ENCODE results near the gene STX17.

The STX17 gene

DNA sequence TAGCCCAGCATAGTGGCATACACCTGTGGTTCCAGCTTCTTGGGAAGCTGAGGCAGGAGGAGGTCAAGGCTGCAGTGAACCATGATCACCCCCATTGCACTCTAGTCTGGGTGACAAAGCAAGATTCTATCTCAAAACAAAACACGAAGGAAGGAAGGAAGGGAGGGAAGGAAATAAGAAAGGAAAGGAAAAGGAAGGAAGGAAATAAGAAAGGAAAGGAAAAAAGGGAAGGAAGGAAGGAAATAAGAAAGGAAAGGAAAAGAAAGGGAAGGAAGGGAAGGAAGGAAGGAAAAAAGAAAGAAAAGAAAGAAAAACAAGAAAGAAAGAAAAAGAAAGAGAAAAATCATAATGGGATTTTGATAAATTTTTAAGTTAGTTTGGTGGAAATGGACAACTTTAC lies 3.1 kb upstream of the STX17 start:
- Histone ChIP-seq H3K4me1 (ENCODE audit: control insufficient read depth in 2 of 2, insufficient read depth in 2 of 2, low read length in 2 of 2) (peaks cover 10 to 11% of the 10 kb centered on the region in 2 donors), H3K4me3 (ENCODE audit: low read length in 2 of 2) (no peak overlapping the region), H3K27ac (ENCODE audit: low read depth in 2 of 2, low read length in 2 of 2) (no peak overlapping the region), H3K36me3 (ENCODE audit: control insufficient read depth in 2 of 2, insufficient read depth in 2 of 2, low read length in 2 of 2) (no peaks in the 10 kb centered on the region), H3K9me3 (ENCODE audit: control insufficient read depth in 2 of 2, low read length in 2 of 2) (no peaks in the 10 kb centered on the region), H3K9ac (ENCODE audit: low read depth in 1 of 2, low read length in 2 of 2) (no peak overlapping the region), H3K27me3 (ENCODE audit: control insufficient read depth in 2 of 2, insufficient read depth in 2 of 2, low read length in 2 of 2) (no peaks in the 10 kb centered on the region)

- no peaks in the 10 kb centered on the region for H3K9me3 ChIP-seq (ENCODE audit: control insufficient read depth in 2 of 2, low read length in 2 of 2)
- H3K9ac ChIP-seq (ENCODE audit: low read depth in 1 of 2, low read length in 2 of 2): peak overlapping the region; percentile 52 to 86
- peaks cover 11% of the 10 kb centered on the region in 2 donors for H3K4me1 ChIP-seq (ENCODE audit: control insufficient read depth in 2 of 2, insufficient read depth in 2 of 2, low read length in 2 of 2)
- H3K4me3 ChIP-seq (ENCODE audit: low read length in 2 of 2): peak overlapping the region; percentile 80 to 94
- H3K27me3 ChIP-seq (ENCODE audit: control insufficient read depth in 2 of 2, insufficient read depth in 2 of 2, low read length in 2 of 2): no peaks in the 10 kb centered on the region
- no peaks in the 10 kb centered on the region for H3K36me3 ChIP-seq (ENCODE audit: control insufficient read depth in 2 of 2, insufficient read depth in 2 of 2, low read length in 2 of 2)
- peak overlapping the region; percentile 95 for H3K27ac ChIP-seq (ENCODE audit: low read depth in 2 of 2, low read length in 2 of 2)
Observed at GRCh38 chr9:99905833-99906402, 536 bp upstream of the STX17 start.

GRCh38 chr9:99907208-99907532 lies 716 bp downstream of the STX17 start:
- Histone ChIP-seq H3K9me3 (ENCODE audit: control insufficient read depth in 2 of 2, low read length in 2 of 2) (no peaks in the 10 kb centered on the region), H3K9ac (ENCODE audit: low read depth in 1 of 2, low read length in 2 of 2) (peak overlapping the region; percentile 86 to 92), H3K4me3 (ENCODE audit: low read length in 2 of 2) (peak overlapping the region; percentile 80 to 94), H3K27me3 (ENCODE audit: control insufficient read depth in 2 of 2, insufficient read depth in 2 of 2, low read length in 2 of 2) (no peaks in the 10 kb centered on the region), H3K36me3 (ENCODE audit: control insufficient read depth in 2 of 2, insufficient read depth in 2 of 2, low read length in 2 of 2) (no peaks in the 10 kb centered on the region), H3K4me1 (ENCODE audit: control insufficient read depth in 2 of 2, insufficient read depth in 2 of 2, low read length in 2 of 2) (peaks cover 11% of the 10 kb centered on the region in 2 donors), H3K27ac (ENCODE audit: low read depth in 2 of 2, low read length in 2 of 2) (peak overlapping the region; percentile 95)

- Histone ChIP-seq H3K27me3 (ENCODE audit: control insufficient read depth in 2 of 2, insufficient read depth in 2 of 2, low read length in 2 of 2) (no peaks in the 10 kb centered on the region), H3K4me1 (ENCODE audit: control insufficient read depth in 2 of 2, insufficient read depth in 2 of 2, low read length in 2 of 2) (peaks cover 8 to 11% of the 10 kb centered on the region in 2 donors), H3K9me3 (ENCODE audit: control insufficient read depth in 2 of 2, low read length in 2 of 2) (no peaks in the 10 kb centered on the region), H3K27ac (ENCODE audit: low read depth in 2 of 2, low read length in 2 of 2) (no peak overlapping the region), H3K9ac (ENCODE audit: low read depth in 1 of 2, low read length in 2 of 2) (no peak overlapping the region), H3K36me3 (ENCODE audit: control insufficient read depth in 2 of 2, insufficient read depth in 2 of 2, low read length in 2 of 2) (peaks cover 9 to 10% of the 10 kb centered on the region in 2 donors), H3K4me3 (ENCODE audit: low read length in 2 of 2) (no peak overlapping the region)
Observed at GRCh38 chr9:99911600-99911999, 5.1 kb downstream of the STX17 start.

DNA sequence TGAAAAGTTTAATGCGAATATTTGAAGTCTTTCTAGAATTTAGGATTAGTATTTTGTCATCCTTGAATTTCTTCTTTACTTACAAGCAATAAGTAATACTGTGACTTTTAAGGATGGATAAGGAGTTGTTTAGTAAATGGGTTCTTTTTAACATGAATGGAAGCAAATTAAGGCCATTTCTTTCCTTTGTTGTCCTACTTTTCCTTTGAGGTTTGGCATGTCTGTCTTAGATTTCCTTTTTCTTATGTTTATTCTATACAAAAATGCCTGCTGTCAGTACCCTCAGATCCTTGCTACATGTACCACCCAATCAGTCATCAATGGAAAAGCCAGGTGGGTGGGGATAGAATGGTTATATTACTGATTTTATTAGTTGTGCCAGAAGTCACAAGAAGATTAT lies 10.2 kb downstream of the STX17 start:
- peaks cover 29 to 30% of the 10 kb centered on the region in 2 donors for H3K36me3 ChIP-seq (ENCODE audit: control insufficient read depth in 2 of 2, insufficient read depth in 2 of 2, low read length in 2 of 2)

DNA sequence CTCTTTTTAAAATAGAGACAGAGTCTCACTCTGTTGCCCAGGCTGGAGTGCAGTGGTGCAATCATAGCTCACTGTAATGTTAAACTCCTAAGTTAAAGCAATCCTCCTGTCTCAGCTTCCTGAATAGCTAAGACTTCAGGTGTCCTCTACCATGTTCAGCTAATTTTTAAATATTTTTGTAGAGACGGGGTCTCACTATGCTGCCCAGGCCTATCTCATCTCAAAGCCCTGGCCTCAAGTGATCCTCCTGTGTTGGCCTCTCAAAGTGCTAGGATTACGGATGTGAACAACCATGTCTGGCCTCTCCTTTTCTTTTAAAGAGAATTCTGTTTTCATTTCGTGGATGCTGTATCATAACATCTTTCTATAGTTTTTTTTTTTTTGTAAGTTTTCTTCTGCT lies 11.7 kb downstream of the STX17 start:
- Histone ChIP-seq H3K9me3 (ENCODE audit: control insufficient read depth in 2 of 2, low read length in 2 of 2) (no peaks in the 10 kb centered on the region), H3K4me1 (ENCODE audit: control insufficient read depth in 2 of 2, insufficient read depth in 2 of 2, low read length in 2 of 2) (no peaks in the 10 kb centered on the region), H3K36me3 (ENCODE audit: control insufficient read depth in 2 of 2, insufficient read depth in 2 of 2, low read length in 2 of 2) (peaks cover 37 to 40% of the 10 kb centered on the region in 2 donors), H3K27ac (ENCODE audit: low read depth in 2 of 2, low read length in 2 of 2) (no peak overlapping the region), H3K4me3 (ENCODE audit: low read length in 2 of 2) (no peak overlapping the region), H3K27me3 (ENCODE audit: control insufficient read depth in 2 of 2, insufficient read depth in 2 of 2, low read length in 2 of 2) (no peaks in the 10 kb centered on the region), H3K9ac (ENCODE audit: low read depth in 1 of 2, low read length in 2 of 2) (no peak overlapping the region)

More for the DNA sequence above, 10.2 kb downstream of the STX17 start:
- Histone ChIP-seq H3K27me3 (ENCODE audit: control insufficient read depth in 2 of 2, insufficient read depth in 2 of 2, low read length in 2 of 2) (no peaks in the 10 kb centered on the region), H3K9me3 (ENCODE audit: control insufficient read depth in 2 of 2, low read length in 2 of 2) (no peaks in the 10 kb centered on the region), H3K9ac (ENCODE audit: low read depth in 1 of 2, low read length in 2 of 2) (no peak overlapping the region), H3K4me1 (ENCODE audit: control insufficient read depth in 2 of 2, insufficient read depth in 2 of 2, low read length in 2 of 2) (no peaks in the 10 kb centered on the region), H3K27ac (ENCODE audit: low read depth in 2 of 2, low read length in 2 of 2) (no peak overlapping the region), H3K4me3 (ENCODE audit: low read length in 2 of 2) (no peak overlapping the region)

DNA sequence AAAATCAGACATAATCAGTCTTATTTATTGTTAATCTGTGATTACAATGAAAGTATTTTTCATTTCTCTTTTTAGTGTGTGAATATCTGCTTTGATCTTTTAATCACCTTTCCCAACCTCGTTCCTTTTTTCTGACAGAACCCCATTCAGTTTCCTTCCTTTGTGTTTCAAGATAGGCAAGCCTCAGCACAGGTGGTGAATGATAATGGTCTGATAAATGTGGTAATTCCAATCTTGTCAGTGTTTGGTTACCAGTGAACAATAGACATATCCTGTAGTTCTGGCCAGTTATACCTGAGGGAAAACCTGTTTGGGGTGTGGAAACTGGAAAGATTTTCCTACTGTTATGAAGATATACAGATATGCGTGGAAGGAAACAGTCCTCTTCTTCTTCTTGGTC lies 13.5 kb downstream of the STX17 start:
- no peak overlapping the region for H3K27ac ChIP-seq (ENCODE audit: low read depth in 2 of 2, low read length in 2 of 2)
- H3K9me3 ChIP-seq (ENCODE audit: control insufficient read depth in 2 of 2, low read length in 2 of 2): no peaks in the 10 kb centered on the region
- H3K36me3 ChIP-seq (ENCODE audit: control insufficient read depth in 2 of 2, insufficient read depth in 2 of 2, low read length in 2 of 2): peaks cover 44 to 49% of the 10 kb centered on the region in 2 donors
- H3K4me3 ChIP-seq (ENCODE audit: low read length in 2 of 2): no peak overlapping the region
- no peaks in the 10 kb centered on the region for H3K4me1 ChIP-seq (ENCODE audit: control insufficient read depth in 2 of 2, insufficient read depth in 2 of 2, low read length in 2 of 2)
- H3K27me3 ChIP-seq (ENCODE audit: control insufficient read depth in 2 of 2, insufficient read depth in 2 of 2, low read length in 2 of 2): no peaks in the 10 kb centered on the region
- no peak overlapping the region for H3K9ac ChIP-seq (ENCODE audit: low read depth in 1 of 2, low read length in 2 of 2)

DNA sequence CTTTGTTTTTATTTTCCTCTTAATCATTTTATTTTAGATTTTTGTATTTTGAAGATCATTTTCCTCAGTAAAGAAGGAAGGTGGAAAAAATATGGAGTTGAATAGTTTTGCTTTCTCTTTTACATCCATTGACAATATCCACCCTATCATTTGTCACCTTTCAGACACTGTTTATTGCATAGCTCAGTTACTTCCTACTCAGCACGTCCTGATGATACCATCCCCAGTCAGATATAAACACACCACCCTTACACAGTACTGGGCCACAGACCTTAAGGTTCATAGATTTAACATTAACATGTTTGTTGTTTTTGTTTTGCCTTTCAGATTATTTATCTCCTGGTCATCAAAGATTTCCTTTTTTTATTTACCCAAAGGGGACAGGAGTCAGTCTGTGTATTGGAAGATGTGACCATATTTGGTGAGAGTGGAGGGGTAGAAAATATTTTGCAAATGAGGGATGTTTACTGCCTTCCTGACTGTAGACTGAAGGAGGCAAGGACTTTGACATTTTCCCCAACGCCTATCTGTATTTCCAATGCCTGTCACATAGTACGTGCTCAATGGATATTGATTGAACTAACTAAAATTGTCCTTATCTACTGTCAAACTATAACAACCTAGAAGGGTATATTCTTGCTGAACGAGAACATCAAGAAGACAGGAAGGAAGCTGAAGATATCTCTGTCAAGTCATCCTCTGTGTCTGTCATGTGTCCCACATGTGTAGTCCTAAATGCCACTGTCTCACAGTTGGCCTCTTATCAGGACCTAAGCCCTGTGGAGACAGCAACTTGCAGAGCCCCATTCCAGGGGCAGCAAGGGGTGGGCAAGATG lies 15.6 kb downstream of the STX17 start:
- H3K27me3 ChIP-seq (ENCODE audit: control insufficient read depth in 2 of 2, insufficient read depth in 2 of 2, low read length in 2 of 2): no peaks in the 10 kb centered on the region
- H3K9ac ChIP-seq (ENCODE audit: low read depth in 1 of 2, low read length in 2 of 2): no peak overlapping the region
- H3K9me3 ChIP-seq (ENCODE audit: control insufficient read depth in 2 of 2, low read length in 2 of 2): peaks cover 0 to 2% of the 10 kb centered on the region in 2 donors
- no peak overlapping the region for H3K4me3 ChIP-seq (ENCODE audit: low read length in 2 of 2)
- no peaks in the 10 kb centered on the region for H3K4me1 ChIP-seq (ENCODE audit: control insufficient read depth in 2 of 2, insufficient read depth in 2 of 2, low read length in 2 of 2)
- H3K36me3 ChIP-seq (ENCODE audit: control insufficient read depth in 2 of 2, insufficient read depth in 2 of 2, low read length in 2 of 2): peaks cover 34 to 35% of the 10 kb centered on the region in 2 donors
- no peak overlapping the region for H3K27ac ChIP-seq (ENCODE audit: low read depth in 2 of 2, low read length in 2 of 2)

GRCh38 chr9:99922711-99923030 lies 16.2 kb downstream of the STX17 start:
- H3K27ac ChIP-seq (ENCODE audit: low read depth in 2 of 2, low read length in 2 of 2): no peak overlapping the region
- no peaks in the 10 kb centered on the region for H3K4me1 ChIP-seq (ENCODE audit: control insufficient read depth in 2 of 2, insufficient read depth in 2 of 2, low read length in 2 of 2)
- no peak overlapping the region for H3K9ac ChIP-seq (ENCODE audit: low read depth in 1 of 2, low read length in 2 of 2)
- H3K4me3 ChIP-seq (ENCODE audit: low read length in 2 of 2): no peak overlapping the region
- no peaks in the 10 kb centered on the region for H3K27me3 ChIP-seq (ENCODE audit: control insufficient read depth in 2 of 2, insufficient read depth in 2 of 2, low read length in 2 of 2)
- H3K36me3 ChIP-seq (ENCODE audit: control insufficient read depth in 2 of 2, insufficient read depth in 2 of 2, low read length in 2 of 2): peaks cover 29 to 31% of the 10 kb centered on the region in 2 donors
- peaks cover 0 to 2% of the 10 kb centered on the region in 2 donors for H3K9me3 ChIP-seq (ENCODE audit: control insufficient read depth in 2 of 2, low read length in 2 of 2)

DNA sequence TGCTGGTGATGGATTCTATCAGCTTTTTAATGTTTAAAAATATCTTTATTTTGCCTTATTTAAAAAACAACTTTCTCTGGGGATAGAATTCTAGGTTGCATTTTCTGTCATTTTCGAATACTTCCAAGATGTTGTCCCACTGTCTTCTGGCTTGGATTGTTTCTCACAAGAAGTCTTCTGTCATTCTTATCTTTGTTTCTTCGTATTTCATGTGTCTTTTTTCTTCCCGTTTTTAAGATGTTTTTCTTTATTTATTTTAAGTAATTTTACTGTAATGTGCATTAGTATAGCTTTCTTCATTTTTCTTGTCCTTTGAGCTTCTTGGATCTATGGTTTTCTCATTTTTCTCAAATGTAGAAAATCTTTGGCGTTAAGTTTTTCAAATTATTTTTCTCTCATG lies 19.1 kb downstream of the STX17 start:
- Histone ChIP-seq H3K9ac (ENCODE audit: low read depth in 1 of 2, low read length in 2 of 2) (no peak overlapping the region), H3K9me3 (ENCODE audit: control insufficient read depth in 2 of 2, low read length in 2 of 2) (peaks cover 0 to 2% of the 10 kb centered on the region in 2 donors), H3K4me1 (ENCODE audit: control insufficient read depth in 2 of 2, insufficient read depth in 2 of 2, low read length in 2 of 2) (no peaks in the 10 kb centered on the region), H3K27ac (ENCODE audit: low read depth in 2 of 2, low read length in 2 of 2) (no peak overlapping the region), H3K36me3 (ENCODE audit: control insufficient read depth in 2 of 2, insufficient read depth in 2 of 2, low read length in 2 of 2) (peaks cover 20 to 23% of the 10 kb centered on the region in 2 donors), H3K4me3 (ENCODE audit: low read length in 2 of 2) (no peak overlapping the region), H3K27me3 (ENCODE audit: control insufficient read depth in 2 of 2, insufficient read depth in 2 of 2, low read length in 2 of 2) (no peaks in the 10 kb centered on the region)
